ENCODE results near the gene PPP1R14C.

Gene PPP1R14C

GRCh38 chr6:150249261-150249660 is 106.4 kb downstream of the PPP1R14C start:
- Histone ChIP-seq H3K9ac (ENCODE audit: low read length) (no peak overlapping the region), H3K4me2 (ENCODE audit: low read length) (no peak overlapping the region), H3K27ac (ENCODE audit: low read length) (no peak overlapping the region), H3K4me1 (ENCODE audit: low read length) (no peaks in the 10 kb centered on the region), H2AFZ (ENCODE audit: low read depth, low read length) (no peak overlapping the region), H3K36me3 (replicated peaks; ENCODE audit: low read depth, low read length) (no peaks in the 10 kb centered on the region), H3K4me3 (ENCODE audit: low read length) (no peak overlapping the region), H3K9me3 (ENCODE audit: insufficient read depth, low read length) (no peaks in the 10 kb centered on the region), H3K79me2 (ENCODE audit: low read length) (no peaks in the 10 kb centered on the region), H3K27me3 (ENCODE audit: low read depth, low read length) (no peaks in the 10 kb centered on the region), H4K20me1 (ENCODE audit: insufficient read depth, low read length) (no peaks in the 10 kb centered on the region)
- TF ChIP-seq CTCF (IDR thresholded peaks at IDR 0.05; ENCODE audit: low read depth, low read length) = no peak
- no peak for TF ChIP-seq EZH2phosphoT487 (IDR thresholded peaks at IDR 0.05; ENCODE audit: low read depth)

- TF ChIP-seq CTCF (IDR thresholded peaks at IDR 0.05; ENCODE audit: low read depth, low read length) (no peak), EZH2phosphoT487 (IDR thresholded peaks at IDR 0.05; ENCODE audit: low read depth) (no peak)
- Histone ChIP-seq H3K9me3 (ENCODE audit: insufficient read depth, low read length) (no peaks in the 10 kb centered on the region), H2AFZ (ENCODE audit: low read depth, low read length) (no peak overlapping the region), H3K9ac (ENCODE audit: low read length) (no peak overlapping the region), H4K20me1 (ENCODE audit: insufficient read depth, low read length) (no peaks in the 10 kb centered on the region), H3K4me3 (ENCODE audit: low read length) (no peak overlapping the region), H3K79me2 (ENCODE audit: low read length) (no peaks in the 10 kb centered on the region), H3K36me3 (replicated peaks; ENCODE audit: low read depth, low read length) (no peaks in the 10 kb centered on the region), H3K4me1 (ENCODE audit: low read length) (peaks cover 5% of the 10 kb centered on the region), H3K4me2 (ENCODE audit: low read length) (no peak overlapping the region), H3K27me3 (ENCODE audit: low read depth, low read length) (0 out of 2 replicates have a peak, but pooled peaks cover 3% of the 10 kb centered on the region), H3K27ac (ENCODE audit: low read length) (no peak overlapping the region)
Observed at GRCh38 chr6:150250826-150251225, 108.0 kb downstream of the PPP1R14C start.

- Histone ChIP-seq H2AFZ (ENCODE audit: low read depth, low read length) (no peak overlapping the region), H3K36me3 (replicated peaks; ENCODE audit: low read depth, low read length) (no peaks in the 10 kb centered on the region), H3K27ac (ENCODE audit: low read length) (no peak overlapping the region)
Observed at GRCh38 chr6:150251566-150252186, 108.8 kb downstream of the PPP1R14C start.

More at GRCh38 chr6:150251566-150252186, 108.8 kb downstream of the PPP1R14C start:
- H3K9ac ChIP-seq (ENCODE audit: low read length) = no peak overlapping the region
- no peak overlapping the region for H3K4me2 ChIP-seq (ENCODE audit: low read length)
- H4K20me1 ChIP-seq (ENCODE audit: insufficient read depth, low read length) = no peaks in the 10 kb centered on the region
- H3K27me3 ChIP-seq (ENCODE audit: low read depth, low read length) = 0 out of 2 replicates have a peak, but pooled peaks cover 3% of the 10 kb centered on the region
- peaks cover 13% of the 10 kb centered on the region for H3K4me1 ChIP-seq (ENCODE audit: low read length)
- H3K9me3 ChIP-seq (ENCODE audit: insufficient read depth, low read length) = no peaks in the 10 kb centered on the region
- H3K4me3 ChIP-seq (ENCODE audit: low read length) = no peak overlapping the region
- TF ChIP-seq EZH2phosphoT487 (IDR thresholded peaks at IDR 0.05; ENCODE audit: low read depth) (no peak), CTCF (IDR thresholded peaks at IDR 0.05; ENCODE audit: low read depth, low read length) (no peak)
- H3K79me2 ChIP-seq (ENCODE audit: low read length) = no peaks in the 10 kb centered on the region

Measured in OCI-LY3 (cell line).